GM12891 (cell line): Measurements from ENCODE around the gene SMAGP.
"Not testable (repeated sequence)": the region's sequence is repeated elsewhere in the genome, so short reads cannot be mapped to it uniquely, and the experiment has no call there.

Experiments
- DNase-seq: peaks from one replicate; pipeline ENCODE4 v3.0.0; 2011; ENCODE audit warnings: low spot score; ENCODE audit not compliant: insufficient read length
- FAIRE-seq: peaks from 2 replicates; lab custom pipeline; 2011; peaks lifted over from hg19 to GRCh38; lab: Jason Lieb, UNC
- PAX5 ChIP-seq: IDR thresholded peaks from 2 replicates; pipeline ENCODE4 v1.6.1; 2011; ENCODE audit warnings: low read length, moderate library complexity, mild to moderate bottlenecking; ENCODE audit not compliant: insufficient read depth, severe bottlenecking
- POLR2A ChIP-seq: IDR thresholded peaks from 2 replicates; pipeline ENCODE4 v1.6.1; 2011; ENCODE audit warnings: low read depth, low read length, control low read depth
- POLR2AphosphoS5 ChIP-seq: IDR thresholded peaks from 2 replicates; pipeline ENCODE4 v1.6.1; 2011; ENCODE audit warnings: low read depth, low read length, control low read depth
- POU2F2 ChIP-seq: IDR thresholded peaks from 2 replicates; pipeline ENCODE4 v1.6.1; 2011; ENCODE audit warnings: low read depth, mild to moderate bottlenecking, control low read depth, low read length, moderate library complexity
- SPI1 ChIP-seq: IDR thresholded peaks from 2 replicates; pipeline ENCODE4 v1.6.1; 2011; ENCODE audit warnings: low read depth, low read length, control low read depth
- TAF1 ChIP-seq: IDR thresholded peaks from 2 replicates; pipeline ENCODE4 v1.6.1; 2011; ENCODE audit warnings: low read depth, low read length, control low read depth

SMAGP gene

GRCh38 chr12:51238510-51239334 is 31.5 kb downstream of the SMAGP start, which contains the start of gene DAZAP2:
Gene DAZAP2 (plus strand): TSS chr12:51238826. CDS start chr12:51238908, 82 bp downstream.
- TF ChIP-seq POLR2AphosphoS5: peak; percentile 96
- peak; percentile 70; the same call in 1 of the 2 replicates for TF ChIP-seq POU2F2
- peak; percentile 76; the same call in 1 of the 2 replicates for TF ChIP-seq TAF1
- no peak for TF ChIP-seq PAX5
- TF ChIP-seq SPI1: peak; percentile 26; the same call in 1 of the 2 replicates
- TF ChIP-seq POLR2A: peak; percentile 97
- DNase-seq: peak; percentile 93
- FAIRE-seq: peak; percentile 97

GRCh38 chr12:51238037-51238509 is 32.1 kb downstream of the SMAGP start:
- TF ChIP-seq POU2F2 (no peak), PAX5 (no peak), POLR2A (no peak), SPI1 (no peak), POLR2AphosphoS5 (no peak), TAF1 (no peak)
- FAIRE-seq: no peak
- no peak for DNase-seq

- FAIRE-seq: no peak
- TF ChIP-seq POLR2A: no peak
- no peak for TF ChIP-seq POU2F2
- TF ChIP-seq TAF1: no peak
- DNase-seq: no peak
Observed at GRCh38 chr12:51234530-51234929, 35.7 kb downstream of the SMAGP start.

DNA sequence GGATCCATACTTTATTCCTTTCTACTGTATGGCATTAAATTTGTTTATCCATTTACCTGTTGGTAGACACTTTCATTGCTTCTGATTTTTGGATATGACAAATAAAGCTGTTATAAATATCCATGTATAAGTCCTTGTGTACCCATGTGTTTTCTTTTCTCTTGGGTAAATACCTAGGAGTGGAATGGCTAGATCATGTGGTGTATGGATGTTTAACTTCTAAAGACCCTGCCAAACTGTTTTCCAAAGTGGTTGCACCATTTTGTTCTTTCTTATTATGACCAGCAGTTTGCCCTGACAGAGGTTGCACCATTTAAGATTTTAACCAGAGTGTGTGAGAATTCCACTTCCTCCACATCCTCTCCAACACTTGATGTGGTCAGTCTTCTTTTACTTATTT is 37.6 kb downstream of the SMAGP start:
- DNase-seq: no peak
- no peak for FAIRE-seq
- no peak for TF ChIP-seq POLR2AphosphoS5
- TF ChIP-seq POU2F2: no peak
- TF ChIP-seq PAX5: no peak
- no peak for TF ChIP-seq TAF1
- no peak for TF ChIP-seq POLR2A

DNA sequence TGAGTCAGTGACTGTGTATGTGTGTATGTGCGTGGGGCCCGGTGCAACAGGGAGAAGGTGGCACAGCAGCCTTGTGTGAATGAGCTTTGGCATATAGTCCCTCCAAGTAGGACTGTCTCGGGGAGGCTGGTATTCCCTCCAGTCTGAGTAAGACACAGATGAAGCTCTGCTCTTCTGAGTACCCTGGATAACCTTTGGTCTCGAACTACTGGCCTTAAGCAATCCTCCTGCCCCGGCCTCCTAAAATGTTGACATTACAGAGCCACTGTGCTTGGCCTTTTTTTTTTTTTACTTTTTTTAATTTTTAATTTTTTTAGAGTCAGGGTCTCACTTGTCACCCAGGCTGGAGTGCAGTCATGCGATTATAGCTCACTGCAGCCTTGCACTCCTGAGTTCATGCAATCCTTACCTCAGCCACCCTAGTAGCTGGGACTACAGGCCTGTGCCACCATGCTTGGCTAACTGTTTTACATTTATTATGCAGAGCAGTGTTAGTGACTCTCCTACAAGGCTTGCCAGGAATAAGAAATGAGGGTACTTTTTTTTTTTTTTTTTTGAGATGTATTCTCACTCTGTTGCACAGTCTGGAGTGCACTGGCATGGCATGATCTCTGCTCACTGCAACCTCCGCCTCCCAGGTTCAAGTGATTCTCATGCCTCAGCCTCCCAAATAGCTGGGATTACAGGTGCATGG is 41.0 kb downstream of the SMAGP start:
- FAIRE-seq (no peak), DNase-seq (no peak)
- TF ChIP-seq POLR2A: no peak
- no peak for TF ChIP-seq TAF1
- TF ChIP-seq SPI1: no peak
- TF ChIP-seq POLR2AphosphoS5: no peak
- no peak for TF ChIP-seq POU2F2
- no peak for TF ChIP-seq PAX5

DNA sequence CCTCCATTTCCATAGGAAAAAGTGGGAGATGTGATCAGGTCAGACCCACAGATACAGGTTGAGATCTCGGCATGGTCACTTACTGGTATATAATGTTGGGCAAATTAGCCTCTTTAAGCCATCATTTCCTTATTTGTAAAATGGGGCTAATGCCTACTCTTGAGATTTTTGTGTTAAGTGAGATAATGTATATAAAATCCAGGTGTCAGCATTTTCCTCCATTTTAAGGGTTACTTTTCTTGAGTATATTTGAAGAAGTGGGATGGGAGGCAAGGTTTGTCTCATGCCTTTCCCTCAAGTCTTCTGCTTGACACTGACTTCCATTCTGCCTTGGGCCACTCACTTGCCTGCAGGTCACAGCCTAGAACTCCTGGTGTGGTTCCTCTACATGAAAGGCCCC is 42.3 kb downstream of the SMAGP start:
- no peak for DNase-seq
- no peak for TF ChIP-seq POLR2AphosphoS5
- TF ChIP-seq POLR2A: no peak
- no peak for TF ChIP-seq TAF1
- no peak for TF ChIP-seq SPI1
- TF ChIP-seq POU2F2: no peak
- no peak for TF ChIP-seq PAX5
- no peak for FAIRE-seq

- not testable (repeated sequence) for DNase-seq, FAIRE-seq
Observed at GRCh38 chr12:51227112-51227511, 43.1 kb downstream of the SMAGP start.

DNA sequence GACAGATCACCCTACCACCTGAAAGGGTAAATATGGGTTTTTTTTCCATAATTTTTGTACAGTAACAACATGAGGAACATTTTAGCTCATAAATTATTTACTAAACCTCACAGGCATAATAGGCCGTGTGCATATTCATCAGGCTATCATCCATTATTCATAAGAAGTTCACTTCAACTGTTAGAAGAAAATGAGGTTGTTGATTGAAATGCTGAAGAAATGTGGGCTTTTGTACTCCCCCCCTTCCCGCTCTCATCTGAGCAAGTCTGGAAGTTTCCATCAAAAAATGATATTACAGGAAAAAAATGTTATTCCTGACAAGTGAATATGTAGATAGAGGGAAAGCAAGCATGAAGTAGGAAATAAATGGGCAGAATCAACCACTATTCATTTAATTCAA is 44.4 kb downstream of the SMAGP start:
- DNase-seq (no peak), FAIRE-seq (no peak)
- TF ChIP-seq POLR2A: no peak
- TF ChIP-seq POLR2AphosphoS5: no peak
- TF ChIP-seq TAF1: no peak
- no peak for TF ChIP-seq SPI1
- no peak for TF ChIP-seq PAX5

GRCh38 chr12:51225234-51225633 is 45.0 kb downstream of the SMAGP start:
- FAIRE-seq: no peak
- DNase-seq: no peak
- TF ChIP-seq POLR2AphosphoS5 (no peak), POU2F2 (no peak), TAF1 (no peak), PAX5 (no peak), POLR2A (no peak), SPI1 (no peak)

GRCh38 chr12:51224625-51225024 is 45.6 kb downstream of the SMAGP start:
- DNase-seq (no peak), FAIRE-seq (no peak)
- TF ChIP-seq TAF1 (no peak), POLR2AphosphoS5 (no peak), SPI1 (no peak), PAX5 (no peak), POU2F2 (no peak), POLR2A (no peak)
